MM.1S (cell line): ENCODE results near the gene MSRB1.

Experiments
- DNase-seq: peaks from one replicate; pipeline ENCODE4 v3.0.0-alpha.2; 2015
- H2AFZ ChIP-seq: fragments of 300-600 bp; sonication (generic); 2 replicates; pipeline ENCODE4 v1.6.0; 2016; ENCODE audit warnings: antibody characterized with exemption, low read length
- H3F3A ChIP-seq: fragments of 300-600 bp; sonication (generic); 2 replicates; pipeline ENCODE4 v1.6.1; 2016; ENCODE audit warnings: mild to moderate bottlenecking, antibody characterized with exemption, low read length, moderate library complexity, mixed read lengths; ENCODE audit not compliant: insufficient read depth
- H3K27ac ChIP-seq: fragments of 300-600 bp; sonication (generic); 2 replicates; pipeline ENCODE4 v1.5.1; 2016; ENCODE audit warnings: mild to moderate bottlenecking, low read length
- H3K27me3 ChIP-seq: fragments of 300-600 bp; sonication (generic); replicated peaks from 2 replicates; pipeline ENCODE4 v1.6.0; 2016; ENCODE audit warnings: low read length; ENCODE audit not compliant: insufficient read depth
- H3K36me3 ChIP-seq: fragments of 300-600 bp; sonication (generic); replicated peaks from 2 replicates; pipeline ENCODE4 v1.6.1; 2016; ENCODE audit warnings: mild to moderate bottlenecking, low read length, mixed read lengths; ENCODE audit not compliant: insufficient read depth
- H3K4me1 ChIP-seq: fragments of 300-600 bp; sonication (generic); 2 replicates; pipeline ENCODE4 v1.6.1; 2016; ENCODE audit warnings: low read length, mixed read lengths
- H3K4me2 ChIP-seq: fragments of 300-600 bp; sonication (generic); 2 replicates; pipeline ENCODE4 v1.6.0; 2016; ENCODE audit warnings: low read depth, low read length
- H3K4me3 ChIP-seq: fragments of 300-600 bp; sonication (generic); 2 replicates; pipeline ENCODE4 v1.5.1; 2016; ENCODE audit warnings: low read length, mixed read lengths
- H3K79me2 ChIP-seq: fragments of 300-600 bp; sonication (generic); 2 replicates; pipeline ENCODE4 v1.6.1; 2016; ENCODE audit warnings: mixed run types, low read length, mixed read lengths
- H3K9ac ChIP-seq: fragments of 300-600 bp; sonication (generic); 2 replicates; pipeline ENCODE4 v1.6.1; 2016; ENCODE audit warnings: low read length, mixed read lengths
- H3K9me2 ChIP-seq: fragments of 300-600 bp; sonication (generic); replicated peaks from 2 replicates; pipeline ENCODE4 v1.6.1; 2016; ENCODE audit warnings: mild to moderate bottlenecking, low read length, mixed read lengths; ENCODE audit not compliant: insufficient read depth
- H3K9me3 ChIP-seq: fragments of 300-600 bp; sonication (generic); replicated peaks from 2 replicates; pipeline ENCODE4 v1.6.1; 2016; ENCODE audit warnings: mild to moderate bottlenecking, low read length, mixed read lengths; ENCODE audit not compliant: insufficient read depth
- H4K20me1 ChIP-seq: fragments of 300-600 bp; sonication (generic); 2 replicates; pipeline ENCODE4 v1.6.1; 2016; ENCODE audit warnings: mild to moderate bottlenecking, low read length, moderate library complexity, mixed read lengths; ENCODE audit not compliant: insufficient read depth
- CTCF ChIP-seq: fragments of 300-600 bp; sonication (generic); IDR thresholded peaks from 2 replicates; pipeline ENCODE4 v1.5.1; 2016; ENCODE audit warnings: antibody characterized with exemption, low read length, mixed read lengths
- EZH2 ChIP-seq: fragments of 300-600 bp; sonication (generic); optimal IDR thresholded peaks from 2 replicates; pipeline ENCODE3; 2017; ENCODE audit warnings: low read depth, mild to moderate bottlenecking, antibody characterized with exemption, low read length, mixed read lengths
- EZH2phosphoT487 ChIP-seq: fragments of 300-600 bp; sonication (generic); IDR thresholded peaks from 2 replicates; pipeline ENCODE4 v1.6.1; 2018; ENCODE audit warnings: antibody characterized with exemption, low read length

The MSRB1 gene

GRCh38 chr16:1890024-1890707 is 52.8 kb downstream of the MSRB1 start:
- no peak for DNase-seq
- Histone ChIP-seq H3K79me2 (no peaks in the 10 kb centered on the region), H3K9ac (no peak overlapping the region), H3K27ac (no peak overlapping the region), H3K27me3 (0 out of 2 replicates have a peak, but pooled peaks cover 4% of the 10 kb centered on the region), H3F3A (no peaks in the 10 kb centered on the region), H2AFZ (peak overlapping the region; percentile 30; the same call in 1 of the 2 replicates), H4K20me1 (no peaks in the 10 kb centered on the region), H3K36me3 (no peaks in the 10 kb centered on the region), H3K4me3 (no peak overlapping the region), H3K9me3 (no peaks in the 10 kb centered on the region), H3K9me2 (no peaks in the 10 kb centered on the region), H3K4me2 (peak overlapping the region; percentile 31; the same call in 1 of the 2 replicates), H3K4me1 (peaks cover 7% of the 10 kb centered on the region; the same call in 1 of the 2 replicates)
- TF ChIP-seq EZH2phosphoT487: no peak
- TF ChIP-seq CTCF: no peak
- TF ChIP-seq EZH2: no peak
